Suppressor macrophage (primary cell): ENCODE data around the gene SREBF2.
A peak's percentile ranks its signal among the peaks of the same experiment; 100 is the strongest.
"Not testable (repeated sequence)": the region's sequence is repeated elsewhere in the genome, so short reads cannot be mapped to it uniquely, and the experiment has no call there.

Experiments used
- DNase-seq, 4 experiments: peaks; one replicate each; pipeline ENCODE4 v3.0.0-alpha.2; 2020 to 2022

SREBF2 gene

GRCh38 chr22:41842996-41843970 lies 10.4 kb downstream of the SREBF2 start:
- no peak for DNase-seq

DNA sequence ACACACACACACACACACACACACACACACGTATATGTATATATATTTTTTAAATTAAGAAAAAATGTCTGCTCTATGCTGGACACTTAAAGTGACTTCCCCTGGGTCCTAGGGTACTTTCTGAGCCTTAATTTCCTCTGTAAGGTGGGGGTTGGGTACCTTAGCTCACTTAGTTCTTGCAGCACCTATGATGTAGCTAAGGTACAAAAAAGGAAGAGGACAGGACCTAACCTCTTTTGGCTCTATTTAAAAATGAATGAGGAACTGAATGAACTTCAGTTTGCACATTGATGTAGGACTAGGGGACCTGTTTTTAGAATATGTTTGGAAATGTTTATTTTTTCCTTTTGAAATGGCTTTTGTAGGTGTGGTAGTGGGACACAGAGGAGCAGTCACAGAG lies 11.1 kb downstream of the SREBF2 start:
- no peak for DNase-seq

GRCh38 chr22:41844513-41844912 lies 11.6 kb downstream of the SREBF2 start:
- no peak for DNase-seq

DNA sequence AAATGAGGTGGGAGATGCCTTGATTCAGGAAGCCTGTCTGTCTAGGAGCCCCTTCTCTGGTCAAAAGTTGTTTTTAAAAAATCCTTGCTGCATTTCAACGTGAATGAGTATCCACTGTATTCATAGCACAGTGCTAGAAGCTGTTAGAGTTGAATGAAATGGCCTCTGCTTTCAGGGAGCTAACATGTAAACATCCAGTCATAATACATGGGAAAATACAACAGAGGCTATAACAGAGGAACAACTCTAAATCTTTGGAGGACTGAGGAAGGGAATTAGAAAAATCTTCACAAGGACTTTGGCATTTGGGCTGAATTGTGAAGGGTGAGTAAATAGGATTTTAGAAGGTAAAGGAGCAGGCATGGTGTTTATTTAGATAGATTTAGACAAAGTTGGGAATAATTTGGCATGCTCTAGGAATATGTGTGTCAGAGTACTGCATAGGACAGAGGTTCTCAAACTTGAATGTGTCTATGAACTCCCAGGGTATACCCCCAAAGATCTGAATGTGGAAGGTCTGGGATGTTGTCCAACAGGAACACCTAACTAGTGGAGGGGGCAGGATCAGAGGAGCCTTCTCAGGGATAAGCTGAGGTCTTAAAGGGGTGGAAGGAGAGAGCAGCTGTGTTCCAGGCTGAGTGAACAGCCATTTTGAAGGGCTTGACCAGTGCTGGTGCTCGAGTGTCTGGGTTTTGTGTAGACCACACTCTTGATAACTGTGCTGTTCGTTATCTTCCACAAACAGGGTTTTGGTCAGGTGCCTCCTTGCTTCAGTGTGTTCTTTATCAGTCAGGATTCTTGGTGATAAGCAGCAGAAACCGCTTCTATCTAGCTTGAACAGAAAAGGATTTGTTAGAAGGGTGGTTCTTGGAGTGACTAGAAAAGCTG lies 12.7 kb downstream of the SREBF2 start:
- no peak for DNase-seq

GRCh38 chr22:41846268-41846987 lies 13.5 kb downstream of the SREBF2 start:
- DNase-seq: no peak

DNA sequence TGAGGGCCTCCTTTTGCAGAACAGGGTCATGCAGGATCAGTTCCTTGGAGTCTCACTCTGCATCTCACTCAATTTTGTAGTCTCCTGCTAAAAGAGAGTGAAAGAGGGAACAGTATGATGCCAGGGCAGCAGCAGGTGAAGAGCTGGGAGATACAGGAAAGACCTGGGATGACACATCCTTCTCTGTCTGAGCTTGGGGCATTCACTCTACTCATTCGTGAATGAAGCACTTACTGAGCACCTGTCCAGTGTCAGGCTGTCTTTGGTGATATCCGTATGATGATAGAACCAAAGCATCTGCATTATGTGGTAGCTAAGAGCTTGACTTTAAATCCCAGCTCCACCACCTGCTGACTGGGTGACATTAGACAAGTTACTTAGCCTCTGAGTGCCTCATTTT lies 14.4 kb downstream of the SREBF2 start:
- no peak for DNase-seq

DNA sequence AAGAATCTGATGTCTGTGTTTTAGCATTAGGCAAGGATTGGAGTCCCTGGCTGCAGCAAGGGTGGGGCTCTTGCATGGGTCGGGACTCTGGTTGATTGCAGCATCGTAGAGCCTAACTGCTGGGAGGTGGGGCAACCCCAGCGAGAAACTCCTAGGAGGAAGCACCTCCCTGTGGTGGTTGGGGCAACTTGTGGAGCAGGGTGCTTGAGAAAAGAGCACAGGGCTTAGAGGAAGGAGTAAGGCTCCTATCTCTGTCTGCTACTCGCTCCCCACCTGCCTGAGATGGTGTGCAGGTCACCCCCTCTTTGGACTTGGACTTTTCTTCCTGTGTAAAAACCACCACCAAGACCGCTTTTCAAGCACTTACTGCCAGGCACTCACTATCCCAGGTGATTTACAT lies 15.6 kb downstream of the SREBF2 start:
- DNase-seq: peak; percentile 83 to 92 (median 90)

- DNase-seq: no peak
Measured at GRCh38 chr22:41856469-41856868, 23.6 kb downstream of the SREBF2 start.

- DNase-seq: peak; percentile 65 to 79 (median 76)
Measured at GRCh38 chr22:41857155-41857859, 24.4 kb downstream of the SREBF2 start.

DNA sequence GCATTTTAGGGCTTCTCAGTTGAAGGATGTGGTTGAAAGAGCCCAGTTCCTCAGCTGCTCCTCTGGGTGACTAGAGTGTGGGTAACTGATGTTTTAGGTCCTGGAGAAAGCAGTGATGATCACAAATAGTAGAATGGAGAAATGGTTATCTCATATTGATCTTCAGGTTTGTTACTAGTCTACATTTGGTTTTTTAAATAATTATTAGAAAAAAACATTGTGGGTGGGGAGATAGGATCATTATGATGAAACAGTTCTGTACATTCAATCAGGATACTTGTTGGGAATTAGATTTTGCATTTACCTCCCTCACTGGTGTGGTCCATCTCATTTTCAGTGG lies 24.9 kb downstream of the SREBF2 start:
- DNase-seq: no peak

DNA sequence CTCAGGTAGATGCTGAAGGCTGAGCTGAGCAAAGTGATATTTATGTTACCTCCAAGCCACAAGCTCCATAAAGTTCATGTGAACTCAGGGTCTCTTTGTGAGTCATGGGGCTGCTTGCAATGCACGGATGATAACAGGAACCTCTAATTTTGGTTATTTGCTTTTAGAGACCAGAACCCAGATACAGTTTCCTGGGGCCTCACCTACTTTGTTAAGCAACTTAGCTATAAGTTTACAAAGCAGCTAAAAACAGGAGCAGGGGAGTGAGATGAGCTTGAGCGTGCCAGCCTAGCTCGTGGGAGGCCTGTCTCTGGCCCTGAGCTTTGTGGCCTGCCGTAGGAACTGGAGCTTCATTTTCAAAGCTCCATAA lies 29.2 kb downstream of the SREBF2 start:
- DNase-seq: peak in 2 of 4 experiments; percentile 38 to 43

- DNase-seq: peak; percentile 22 to 61 (median 38)
Measured at GRCh38 chr22:41862530-41863266, 29.8 kb downstream of the SREBF2 start.

- DNase-seq: no peak
Measured at GRCh38 chr22:41863472-41863871, 30.6 kb downstream of the SREBF2 start.

- no peak for DNase-seq
Measured at GRCh38 chr22:41868556-41868955, 35.7 kb downstream of the SREBF2 start.

- not testable (repeated sequence) for DNase-seq
Measured at GRCh38 chr22:41870081-41870480, 37.2 kb downstream of the SREBF2 start.

DNA sequence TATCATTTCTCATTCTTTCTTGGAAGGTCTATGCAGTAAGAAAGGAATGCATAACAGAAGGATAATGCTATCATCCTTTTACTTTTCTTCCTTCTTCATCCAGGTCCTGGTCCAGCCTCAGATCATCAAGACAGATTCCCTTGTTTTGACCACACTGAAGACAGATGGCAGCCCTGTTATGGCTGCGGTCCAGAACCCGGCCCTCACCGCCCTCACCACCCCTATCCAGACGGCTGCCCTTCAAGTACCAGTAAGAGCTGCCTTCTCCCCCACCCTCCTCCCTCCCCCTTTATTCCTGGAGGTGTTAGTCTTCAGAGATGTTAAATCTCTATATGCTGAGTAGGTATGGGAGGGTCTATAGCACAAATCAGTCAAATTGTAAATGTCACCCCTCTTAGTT lies 37.9 kb downstream of the SREBF2 start:
- no peak for DNase-seq

- DNase-seq: no peak
Measured at GRCh38 chr22:41873391-41873790, 40.5 kb downstream of the SREBF2 start.

GRCh38 chr22:41874090-41874489 lies 41.2 kb downstream of the SREBF2 start:
- no peak for DNase-seq

- no peak for DNase-seq
Measured at GRCh38 chr22:41875531-41876270, 42.8 kb downstream of the SREBF2 start.

- no peak for DNase-seq
Measured at GRCh38 chr22:41876275-41876674, 43.4 kb downstream of the SREBF2 start.

GRCh38 chr22:41876675-41877074 lies 43.8 kb downstream of the SREBF2 start:
- no peak for DNase-seq
